ENCODE results near the gene SAMD4A.

Gene SAMD4A, protein sequence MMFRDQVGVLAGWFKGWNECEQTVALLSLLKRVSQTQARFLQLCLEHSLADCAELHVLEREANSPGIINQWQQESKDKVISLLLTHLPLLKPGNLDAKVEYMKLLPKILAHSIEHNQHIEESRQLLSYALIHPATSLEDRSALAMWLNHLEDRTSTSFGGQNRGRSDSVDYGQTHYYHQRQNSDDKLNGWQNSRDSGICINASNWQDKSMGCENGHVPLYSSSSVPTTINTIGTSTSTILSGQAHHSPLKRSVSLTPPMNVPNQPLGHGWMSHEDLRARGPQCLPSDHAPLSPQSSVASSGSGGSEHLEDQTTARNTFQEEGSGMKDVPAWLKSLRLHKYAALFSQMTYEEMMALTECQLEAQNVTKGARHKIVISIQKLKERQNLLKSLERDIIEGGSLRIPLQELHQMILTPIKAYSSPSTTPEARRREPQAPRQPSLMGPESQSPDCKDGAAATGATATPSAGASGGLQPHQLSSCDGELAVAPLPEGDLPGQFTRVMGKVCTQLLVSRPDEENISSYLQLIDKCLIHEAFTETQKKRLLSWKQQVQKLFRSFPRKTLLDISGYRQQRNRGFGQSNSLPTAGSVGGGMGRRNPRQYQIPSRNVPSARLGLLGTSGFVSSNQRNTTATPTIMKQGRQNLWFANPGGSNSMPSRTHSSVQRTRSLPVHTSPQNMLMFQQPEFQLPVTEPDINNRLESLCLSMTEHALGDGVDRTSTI

DNA sequence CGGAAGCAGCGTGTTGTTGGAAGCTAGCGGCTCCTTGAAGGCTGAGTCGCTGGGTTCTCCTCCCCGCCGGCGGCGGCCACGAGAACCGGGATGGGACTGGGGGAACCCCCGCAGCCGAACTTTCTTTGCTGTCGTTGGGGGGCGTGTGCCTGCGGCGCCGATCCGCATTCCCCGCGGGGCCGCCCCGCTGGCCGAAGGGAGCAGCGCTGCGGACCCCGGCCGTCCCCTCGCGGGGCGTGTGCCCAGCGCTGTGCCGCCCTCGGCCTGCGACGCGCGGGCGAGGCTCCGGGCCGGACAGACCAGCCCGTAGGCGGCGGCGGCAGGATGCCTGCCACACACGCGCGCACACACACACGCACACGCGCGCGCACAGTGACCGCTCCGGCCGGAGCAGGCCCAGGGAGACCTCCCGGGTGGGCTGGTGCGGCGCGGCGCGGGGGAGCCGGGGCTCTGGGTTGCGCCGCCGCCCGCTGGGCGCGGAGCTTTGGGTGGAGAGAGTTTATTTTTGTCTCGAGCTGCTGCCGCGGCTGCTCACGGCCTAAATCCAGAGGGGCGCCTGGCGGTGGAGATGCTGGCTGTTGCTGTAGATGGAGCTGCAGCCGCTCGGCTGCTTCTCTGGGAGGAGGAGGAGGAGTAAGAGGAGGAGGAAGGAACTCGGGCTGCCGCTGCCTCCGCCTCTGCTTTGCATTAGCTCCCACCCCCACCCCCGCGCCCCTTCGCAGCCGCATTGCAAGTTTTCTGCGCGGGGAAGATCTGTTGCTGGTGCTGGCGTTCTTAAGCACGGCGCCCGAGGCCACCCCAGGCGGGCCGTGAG, at the start of gene SAMD4A:
Gene SAMD4A (plus strand): TSS at position 719 of the 814 bp plus-strand sequence. CDS start 789 bp downstream, outside the sequence.
- no peak for DNase-seq (ENCODE audit: low read depth, low spot score)

- DNase-seq (ENCODE audit: low read depth, low spot score), result no peak
Observed at GRCh38 chr14:54524410-54524809, 42.5 kb upstream of the SAMD4A start.

GRCh38 chr14:54528973-54529372, 38.0 kb upstream of the SAMD4A start:
- DNase-seq (ENCODE audit: low read depth, low spot score), result no peak

- DNase-seq (ENCODE audit: low read depth, low spot score), result no peak
Observed at GRCh38 chr14:54529811-54530210, 37.1 kb upstream of the SAMD4A start.

GRCh38 chr14:54532111-54533012, 34.6 kb upstream of the SAMD4A start:
- DNase-seq (ENCODE audit: low read depth, low spot score), result no peak

DNA sequence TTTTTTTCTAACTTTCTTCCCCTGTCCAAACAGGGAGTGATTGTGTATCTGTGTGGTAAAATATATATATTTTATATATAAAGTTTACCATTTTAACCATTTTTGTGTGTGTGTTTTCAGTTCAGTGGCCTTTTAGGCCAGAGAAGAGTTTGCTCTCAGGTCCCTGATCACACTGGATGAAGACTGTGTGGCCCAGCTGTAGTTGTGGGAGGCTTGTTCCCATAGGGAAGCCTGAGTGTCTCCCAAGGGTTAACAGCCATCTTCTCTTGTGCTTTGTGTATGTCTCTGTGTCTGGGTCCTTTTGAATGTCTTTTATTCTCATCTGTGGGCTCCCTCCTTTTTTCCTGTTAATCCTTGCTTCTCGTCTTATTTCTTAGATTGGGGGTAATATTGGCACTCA, 33.8 kb upstream of the SAMD4A start:
- DNase-seq (ENCODE audit: low read depth, low spot score), result no peak

DNA sequence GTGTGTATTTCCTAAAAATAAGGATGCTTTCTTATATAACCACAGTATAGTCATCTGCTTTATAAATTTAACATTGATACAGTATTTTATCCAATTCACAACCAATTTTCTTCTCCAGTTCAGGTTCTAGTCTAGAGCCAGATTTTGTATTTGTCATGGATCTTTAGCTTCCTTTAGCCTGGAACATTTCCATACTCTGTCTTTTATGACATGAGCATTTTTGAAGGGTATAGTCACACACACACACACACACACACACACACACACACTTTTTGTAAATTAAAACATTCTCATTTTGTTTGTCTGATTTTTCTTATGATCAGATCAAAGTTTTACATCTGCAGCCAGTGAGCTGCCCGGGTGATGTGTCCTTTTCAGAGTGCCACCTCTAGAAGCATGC, 31.8 kb upstream of the SAMD4A start:
- no peak for DNase-seq (ENCODE audit: low read depth, low spot score)

DNA sequence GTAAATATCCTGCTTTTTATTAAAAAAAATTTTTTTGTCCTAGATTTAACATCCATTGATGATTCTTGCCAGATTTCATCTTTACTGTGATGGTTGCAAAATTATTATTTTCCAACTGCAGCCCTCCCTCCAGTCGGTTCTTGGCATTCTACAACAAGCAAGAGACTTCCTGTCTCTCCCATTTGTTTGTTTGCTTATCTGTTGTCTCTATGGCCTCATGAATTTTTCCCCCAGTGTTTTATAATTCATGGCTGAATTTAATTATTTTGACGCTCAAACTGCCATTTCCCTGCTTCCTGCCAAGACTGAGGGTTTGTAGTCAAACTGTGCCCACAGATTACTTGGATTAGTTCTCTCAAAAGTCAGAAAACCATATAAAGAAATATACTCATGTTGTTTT, 31.3 kb upstream of the SAMD4A start:
- no peak for DNase-seq (ENCODE audit: low read depth, low spot score)

GRCh38 chr14:54537651-54538050, 29.3 kb upstream of the SAMD4A start:
- no peak for DNase-seq (ENCODE audit: low read depth, low spot score)

DNA sequence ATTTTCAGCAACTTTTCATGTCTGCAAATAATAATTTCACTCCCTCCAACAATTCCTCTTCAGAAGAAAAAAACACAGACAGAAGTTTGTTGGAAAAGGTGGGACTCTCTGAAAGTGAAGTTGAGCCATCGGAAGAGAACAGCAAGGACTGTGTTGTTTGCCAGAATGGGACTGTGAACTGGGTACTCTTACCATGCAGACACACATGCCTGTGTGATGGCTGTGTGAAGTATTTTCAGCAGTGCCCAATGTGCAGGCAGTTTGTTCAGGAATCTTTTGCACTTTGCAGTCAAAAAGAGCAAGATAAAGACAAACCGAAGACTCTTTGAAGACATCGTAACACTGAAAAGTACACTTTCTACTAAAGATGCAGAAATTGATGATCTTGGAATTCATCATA, 28.9 kb upstream of the SAMD4A start:
- DNase-seq (ENCODE audit: low read depth, low spot score), result no peak

GRCh38 chr14:54547583-54547982, 19.3 kb upstream of the SAMD4A start:
- DNase-seq (ENCODE audit: low read depth, low spot score), result no peak

DNA sequence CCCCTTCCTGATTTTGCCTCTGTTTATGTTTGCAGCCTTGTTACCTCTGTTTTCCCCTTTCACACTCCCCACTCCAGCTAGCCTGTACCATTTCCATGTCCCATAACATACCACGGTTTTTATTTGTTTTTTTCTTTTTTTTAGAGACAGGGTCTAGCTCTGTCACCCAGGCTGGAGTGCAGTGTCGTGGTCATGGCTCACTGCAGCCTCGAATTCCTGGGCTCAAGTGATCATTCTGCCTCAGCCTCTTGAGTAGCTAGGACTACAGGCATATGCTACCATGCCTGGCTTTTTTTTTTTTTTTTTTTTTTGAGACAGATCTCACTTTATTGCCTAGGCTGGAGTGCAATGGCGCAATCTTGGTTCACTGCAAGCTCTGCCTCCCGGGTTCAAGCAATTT, 18.4 kb upstream of the SAMD4A start:
- no peak for DNase-seq (ENCODE audit: low read depth, low spot score)

- DNase-seq (ENCODE audit: low read depth, low spot score), result no peak
Observed at GRCh38 chr14:54549862-54550261, 17.1 kb upstream of the SAMD4A start.

- no peak for DNase-seq (ENCODE audit: low read depth, low spot score)
Observed at GRCh38 chr14:54550514-54550913, 16.4 kb upstream of the SAMD4A start.

- DNase-seq (ENCODE audit: low read depth, low spot score), result no peak
Observed at GRCh38 chr14:54554401-54554800, 12.5 kb upstream of the SAMD4A start.

- no peak for DNase-seq (ENCODE audit: low read depth, low spot score)
Observed at GRCh38 chr14:54555651-54556050, 11.3 kb upstream of the SAMD4A start.

GRCh38 chr14:54556535-54556934, 10.4 kb upstream of the SAMD4A start:
- DNase-seq (ENCODE audit: low read depth, low spot score), result no peak

DNA sequence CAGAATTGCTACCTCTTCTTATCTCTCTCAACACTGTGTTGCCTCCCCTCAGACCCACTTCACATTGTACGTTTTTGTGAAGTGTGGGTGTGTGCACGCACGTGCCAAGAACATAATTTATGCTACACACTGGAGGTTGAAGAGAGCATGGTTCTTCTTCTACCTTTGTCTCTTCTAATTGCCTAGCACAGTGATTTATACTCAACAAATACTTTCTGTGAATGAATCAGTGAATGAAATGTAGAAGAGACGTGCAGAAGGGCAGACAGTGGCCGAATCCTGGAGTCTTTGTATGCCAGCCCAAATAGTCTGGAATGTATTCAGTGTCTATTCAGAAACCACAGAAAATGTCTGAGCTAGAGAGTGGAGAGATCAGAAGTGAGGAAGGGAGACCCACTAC, 4.6 kb upstream of the SAMD4A start:
- DNase-seq (ENCODE audit: low read depth, low spot score), result no peak

- no peak for DNase-seq (ENCODE audit: low read depth, low spot score)
Observed at GRCh38 chr14:54564071-54564867, 2.7 kb upstream of the SAMD4A start.

Data from smooth muscle cell of the brain vasculature (primary cell).